Amniotic epithelial cell (primary cell): Measurements from ENCODE around the gene PPP3R1.

Experiments
- DNase-seq: peaks from one replicate; pipeline ENCODE4 v3.0.0-alpha.2; 2010; ENCODE audit warnings: low read depth

Gene PPP3R1

DNA sequence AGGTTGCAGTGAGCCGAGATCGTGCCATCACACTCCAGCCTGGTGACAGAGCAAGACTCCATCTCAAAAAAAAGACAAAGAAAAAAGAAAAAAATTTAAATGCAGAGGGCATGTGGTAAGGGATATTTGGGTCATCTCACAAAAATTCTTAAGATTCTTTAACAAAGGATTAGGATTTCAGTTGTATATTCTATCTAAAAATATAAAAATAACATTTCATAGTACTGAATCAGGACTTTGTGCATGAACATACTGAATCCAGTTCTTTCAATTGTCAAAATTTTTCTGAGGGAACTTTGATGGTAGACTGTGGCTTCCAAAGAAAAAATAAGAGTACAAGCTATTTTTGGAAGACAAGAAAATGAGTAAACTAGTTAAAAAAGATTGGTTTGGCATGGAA is 6.5 kb upstream of the PPP3R1 start:
- DNase-seq, result no peak

DNA sequence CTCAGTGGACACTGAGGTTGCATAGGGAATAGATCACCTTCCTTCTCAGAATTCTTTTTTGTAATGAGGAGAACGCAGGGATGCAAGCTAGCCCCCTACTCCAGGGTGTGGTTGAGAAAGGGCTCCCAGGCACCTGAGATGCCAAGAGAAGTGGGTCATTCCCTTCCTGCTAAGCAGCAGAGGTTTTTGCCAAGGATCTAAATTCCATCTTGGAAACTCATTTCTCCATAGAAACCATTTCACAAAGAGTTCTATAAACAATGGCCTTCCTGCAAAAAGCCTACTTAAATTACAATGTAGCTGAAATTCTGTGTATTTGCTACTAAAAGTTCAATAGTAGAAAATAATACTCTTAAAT is 3.7 kb upstream of the PPP3R1 start:
- no peak for DNase-seq

DNA sequence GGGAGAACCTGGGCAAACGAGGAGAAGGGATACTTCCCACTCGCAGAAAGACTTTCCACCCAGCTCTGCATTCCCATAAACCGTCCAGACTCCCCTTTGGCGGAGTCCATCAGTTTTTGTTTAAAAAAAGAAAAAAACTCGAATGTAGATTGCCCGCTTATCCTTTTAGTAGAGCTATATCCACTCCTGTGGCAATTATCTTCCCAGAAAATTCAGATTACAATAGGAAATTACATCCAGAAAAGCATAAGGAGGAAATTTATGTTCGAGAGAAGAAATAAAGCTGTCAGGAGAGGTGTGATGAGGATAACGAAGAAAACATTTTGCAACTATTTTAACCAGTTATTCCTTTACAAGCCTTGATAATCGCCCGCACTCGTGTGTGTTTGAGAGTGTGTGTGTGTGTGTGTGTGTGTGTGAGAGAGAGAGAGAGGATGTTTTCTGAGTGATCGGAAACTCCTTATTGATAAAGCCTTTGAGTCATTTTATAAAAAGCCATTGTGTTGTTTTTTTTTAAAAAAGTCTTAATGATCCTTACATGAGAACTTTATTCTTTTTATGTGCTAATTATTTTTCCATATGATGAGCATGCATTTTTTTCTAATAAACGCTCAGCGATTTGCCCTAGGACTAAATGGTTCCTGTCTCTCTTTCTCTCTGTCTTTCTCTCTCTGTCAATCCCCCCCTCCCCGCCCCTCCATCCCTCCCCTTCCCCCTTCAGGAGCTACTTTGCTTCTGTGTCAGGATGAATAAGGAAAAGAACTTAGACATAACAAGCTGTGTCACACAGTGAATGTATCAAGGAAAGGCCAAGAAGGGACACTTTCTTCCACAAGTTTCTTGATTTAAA is 1.1 kb upstream of the PPP3R1 start:
- peak; percentile 37 for DNase-seq

DNA sequence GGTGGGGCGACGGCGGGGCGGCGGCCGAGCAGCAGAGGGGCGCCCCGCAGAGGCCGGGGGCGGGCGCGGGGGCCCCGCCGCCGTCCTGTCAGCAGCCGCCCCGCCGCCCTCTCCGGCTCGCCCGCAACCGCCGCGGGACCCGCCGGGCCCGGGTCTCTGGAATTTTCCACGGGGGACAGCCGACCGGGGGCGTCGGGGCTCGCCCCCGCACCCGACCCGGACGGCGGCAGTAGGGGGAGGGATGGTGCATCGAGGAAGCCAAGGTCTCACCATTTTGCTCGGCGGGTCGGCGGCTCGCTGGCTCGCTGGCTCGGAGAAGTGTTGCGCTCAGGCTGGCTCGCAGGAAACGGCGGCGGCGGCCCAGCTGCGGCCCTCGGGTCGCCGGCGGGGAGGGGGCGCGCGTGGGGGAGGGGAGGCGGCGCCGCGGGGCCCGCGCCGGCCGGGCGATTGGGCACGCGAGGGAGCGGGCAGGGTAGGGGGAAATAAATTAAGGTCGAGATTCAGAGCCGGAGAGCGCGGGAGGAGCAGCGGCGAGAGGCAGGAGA is 405 bp downstream of the PPP3R1 start:
- DNase-seq, result no peak

DNA sequence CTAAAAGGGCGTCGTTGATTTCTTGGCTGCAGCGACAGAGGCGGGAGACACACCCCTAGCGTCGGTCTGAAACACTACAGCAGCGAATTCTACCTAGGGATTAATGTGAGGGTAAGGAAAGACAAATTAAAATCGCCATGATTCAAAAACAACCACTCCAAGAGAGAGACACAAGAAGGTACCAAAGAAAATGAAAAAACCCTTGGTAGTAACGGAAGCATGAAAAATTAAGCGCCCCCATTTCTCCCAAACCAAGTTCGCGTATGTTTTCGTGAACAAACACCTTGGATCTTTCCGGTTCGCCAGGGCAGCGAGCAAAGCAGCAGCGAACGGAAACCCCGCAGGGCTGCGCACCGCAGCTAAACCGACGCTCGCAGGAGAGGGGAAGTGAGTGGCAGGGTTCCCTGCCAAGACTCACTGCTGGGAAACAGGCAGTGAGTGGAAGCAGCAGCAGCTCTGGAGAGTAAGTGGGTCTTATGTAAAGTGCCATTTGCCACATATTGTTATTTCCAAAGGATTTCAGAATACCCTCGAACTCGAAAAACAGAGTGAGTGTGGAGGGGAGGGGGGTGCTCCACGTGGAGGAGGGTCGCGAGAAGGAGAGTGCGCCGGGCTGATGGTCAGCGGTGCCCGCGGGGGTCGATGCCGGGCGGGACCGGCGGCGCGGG is 1.0 kb downstream of the PPP3R1 start:
- DNase-seq, result peak; percentile 76

DNA sequence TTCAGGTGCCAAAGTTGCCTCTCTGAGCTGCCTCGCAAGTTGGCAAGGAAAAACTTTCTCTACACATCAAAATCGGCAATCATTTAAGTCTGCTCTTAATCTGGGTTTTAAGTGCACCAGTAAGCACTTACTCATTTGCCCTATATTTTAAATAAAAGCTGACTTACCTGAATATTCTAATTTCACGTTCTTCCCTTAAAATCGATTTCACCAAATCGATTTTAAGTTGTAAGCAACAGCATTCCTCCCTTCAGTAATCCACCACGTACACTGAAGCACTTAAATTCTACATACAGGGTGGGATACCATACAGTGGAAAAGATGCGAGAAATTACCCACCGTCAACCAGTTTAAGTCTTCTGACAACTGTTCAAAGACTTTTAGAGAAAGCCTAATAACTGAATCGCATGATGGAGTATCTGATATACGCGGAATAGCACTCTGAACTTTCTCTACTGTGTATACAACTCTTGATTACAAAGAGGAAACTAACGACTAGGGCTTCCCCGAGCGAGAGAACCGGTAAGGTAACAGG is 1.6 kb downstream of the PPP3R1 start:
- DNase-seq, result no peak

DNA sequence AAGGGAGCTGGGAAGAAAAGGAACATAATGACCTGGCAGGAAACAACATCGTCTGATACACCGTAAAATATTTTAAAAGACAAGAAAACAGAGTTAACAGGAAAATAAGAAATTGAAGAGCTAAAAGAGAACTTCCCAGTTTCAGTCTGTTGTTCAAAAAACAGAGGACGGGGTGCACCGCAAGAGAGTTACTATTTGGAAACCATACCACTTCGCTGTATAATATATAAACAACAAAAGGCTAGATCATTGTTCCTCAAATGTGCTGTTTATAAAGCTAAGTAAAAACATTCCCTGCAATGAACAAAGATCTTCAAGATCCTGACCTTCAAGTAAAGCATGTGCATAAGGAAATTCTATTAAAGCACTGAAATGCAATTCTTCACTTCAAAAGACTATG is 2.1 kb downstream of the PPP3R1 start:
- no peak for DNase-seq

DNA sequence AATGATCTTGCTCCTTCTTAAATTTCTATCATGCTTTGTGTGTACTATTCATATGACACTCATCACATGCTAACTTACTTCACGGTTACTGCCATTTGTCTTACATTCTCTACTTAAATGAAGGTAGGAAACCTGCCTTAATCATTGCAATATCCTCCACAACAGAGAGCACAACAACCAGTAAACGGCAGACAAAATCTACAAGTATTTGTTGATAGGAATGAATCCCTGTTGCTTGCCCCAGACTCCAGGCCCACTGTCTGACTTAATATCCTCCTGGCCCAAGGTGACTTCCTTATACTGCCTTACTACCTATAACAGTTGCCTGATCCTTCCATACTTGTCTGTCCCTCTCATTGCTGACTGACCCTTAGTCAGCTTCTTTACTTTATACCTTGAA is 3.5 kb downstream of the PPP3R1 start:
- DNase-seq, result no peak

DNA sequence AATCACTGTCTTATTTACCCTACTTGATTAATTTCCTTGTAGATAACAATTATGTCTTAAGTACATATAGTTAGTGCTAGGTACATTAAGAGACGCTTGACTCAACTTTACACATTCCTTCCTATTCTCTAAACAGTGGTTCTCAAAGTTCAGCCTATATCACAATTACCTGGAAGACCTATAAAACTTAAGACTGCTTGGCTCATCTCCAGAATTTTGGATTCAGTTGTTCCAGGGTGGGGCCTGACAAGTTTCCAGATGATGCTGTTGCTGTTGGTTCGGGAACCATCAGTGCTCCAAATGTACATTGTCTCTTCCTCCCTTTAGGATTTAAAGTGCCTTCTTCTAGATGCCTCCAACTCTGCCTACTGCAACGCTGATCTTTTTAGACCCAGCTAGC is 4.0 kb downstream of the PPP3R1 start:
- no peak for DNase-seq

DNA sequence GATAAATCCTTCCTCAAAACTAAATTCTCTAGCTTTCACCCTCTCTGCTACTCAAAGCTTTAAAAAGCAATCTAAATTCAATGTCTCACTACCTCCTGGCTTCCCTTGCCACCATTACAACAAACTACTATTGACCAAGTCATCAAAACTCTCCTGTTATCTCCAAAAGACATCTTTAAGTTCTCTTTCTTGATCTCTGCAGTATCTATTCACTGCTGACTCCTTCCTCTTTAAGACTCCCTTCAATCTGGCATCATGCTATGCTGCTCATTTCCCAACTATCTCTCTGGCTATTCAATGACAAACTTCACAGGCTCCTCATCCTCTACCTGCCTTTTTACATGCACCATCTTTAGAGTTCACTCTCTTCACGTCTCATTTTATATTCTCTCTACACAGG is 5.9 kb downstream of the PPP3R1 start:
- no peak for DNase-seq

DNA sequence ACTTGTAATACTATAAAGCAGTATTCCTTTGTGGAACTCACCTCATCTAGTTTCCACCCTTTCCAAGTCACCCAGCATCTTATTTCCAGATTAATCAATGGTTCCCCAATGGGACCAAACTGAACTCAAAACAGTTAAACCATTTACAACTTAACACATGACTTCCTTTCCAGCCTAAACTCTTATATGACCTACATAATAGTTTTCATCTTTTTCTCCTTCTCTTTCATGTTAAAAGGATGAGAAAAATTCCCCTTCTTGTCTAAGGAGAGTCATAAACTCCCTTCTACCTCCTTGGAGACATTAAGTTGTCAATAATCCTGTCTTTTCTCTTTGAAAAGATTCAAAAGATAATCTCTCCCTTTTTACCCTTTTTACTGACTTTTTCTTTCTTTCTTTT is 6.7 kb downstream of the PPP3R1 start:
- DNase-seq, result no peak

DNA sequence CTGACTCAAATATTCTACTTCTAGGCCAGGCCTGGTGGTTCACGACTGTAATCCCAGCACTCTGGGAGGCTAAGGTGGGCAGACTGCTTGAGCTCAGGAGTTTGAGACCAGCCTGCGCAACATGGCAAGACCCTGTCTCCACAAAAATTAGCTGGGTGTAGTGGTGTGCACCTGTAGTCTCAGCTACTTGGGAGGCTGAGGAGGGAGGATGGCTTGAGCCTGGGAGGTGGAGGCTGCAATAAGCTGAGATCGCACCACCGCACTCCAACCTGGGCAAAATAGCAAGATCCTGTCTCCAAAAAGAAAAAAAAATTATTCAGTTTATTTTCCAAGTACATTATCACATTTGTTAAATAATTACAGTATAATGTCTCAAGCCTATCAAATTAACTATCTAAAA is 7.3 kb downstream of the PPP3R1 start:
- DNase-seq, result no peak

DNA sequence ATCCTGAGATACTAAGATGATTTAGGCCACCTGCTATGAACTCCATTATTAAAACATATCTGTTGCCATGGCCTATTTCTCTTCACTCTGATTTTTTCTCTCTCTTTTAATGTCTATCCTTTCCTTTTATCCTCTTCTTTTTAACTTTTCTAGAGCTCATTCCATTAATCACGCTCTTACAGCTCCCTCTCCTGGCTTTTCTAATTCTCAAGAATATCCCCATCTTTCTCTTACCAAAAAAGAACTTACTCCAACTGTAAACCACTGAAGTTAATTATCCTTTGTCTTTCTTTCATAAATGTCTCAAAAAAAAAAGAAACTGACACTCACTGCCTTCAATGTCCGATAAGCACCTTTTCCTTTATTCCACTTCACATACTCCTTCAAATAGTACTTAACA is 7.9 kb downstream of the PPP3R1 start:
- no peak for DNase-seq

DNA sequence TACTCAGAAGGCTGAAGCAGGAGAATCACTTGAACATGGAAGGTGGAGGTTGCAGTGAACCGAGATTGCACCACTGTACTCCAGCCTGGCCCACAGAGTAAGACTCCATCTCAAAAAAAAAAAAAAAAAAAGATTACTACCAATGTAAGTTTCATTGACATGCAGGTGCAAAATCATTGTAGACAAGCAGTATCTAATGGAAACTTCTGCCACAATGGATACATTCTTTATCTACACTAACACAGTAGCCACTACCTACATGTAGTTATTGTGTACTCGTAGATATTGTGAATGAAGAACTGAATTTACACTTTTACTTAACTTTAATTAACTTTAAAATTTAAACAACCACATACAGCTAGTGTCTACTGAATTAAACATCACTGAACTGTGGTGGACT is 10.6 kb downstream of the PPP3R1 start:
- no peak for DNase-seq

DNA sequence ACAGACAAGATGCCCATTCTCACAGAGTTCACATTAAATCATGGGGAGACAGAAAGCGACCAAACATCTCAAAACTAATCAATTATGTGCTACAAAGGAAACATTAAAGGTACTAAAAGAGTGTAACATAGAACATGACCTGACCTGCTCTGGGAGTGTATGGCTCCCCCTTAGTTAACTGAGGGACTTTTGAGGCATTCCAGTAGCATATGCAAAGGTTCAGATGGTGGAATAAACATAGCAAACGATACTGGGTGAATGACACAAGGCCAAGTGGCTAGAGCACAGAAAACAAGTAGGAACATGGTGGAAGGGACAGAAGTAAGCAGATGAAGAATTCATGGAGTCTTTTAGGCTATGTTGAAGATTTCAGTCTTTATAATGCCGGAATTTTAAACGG is 11.9 kb downstream of the PPP3R1 start:
- DNase-seq, result no peak

DNA sequence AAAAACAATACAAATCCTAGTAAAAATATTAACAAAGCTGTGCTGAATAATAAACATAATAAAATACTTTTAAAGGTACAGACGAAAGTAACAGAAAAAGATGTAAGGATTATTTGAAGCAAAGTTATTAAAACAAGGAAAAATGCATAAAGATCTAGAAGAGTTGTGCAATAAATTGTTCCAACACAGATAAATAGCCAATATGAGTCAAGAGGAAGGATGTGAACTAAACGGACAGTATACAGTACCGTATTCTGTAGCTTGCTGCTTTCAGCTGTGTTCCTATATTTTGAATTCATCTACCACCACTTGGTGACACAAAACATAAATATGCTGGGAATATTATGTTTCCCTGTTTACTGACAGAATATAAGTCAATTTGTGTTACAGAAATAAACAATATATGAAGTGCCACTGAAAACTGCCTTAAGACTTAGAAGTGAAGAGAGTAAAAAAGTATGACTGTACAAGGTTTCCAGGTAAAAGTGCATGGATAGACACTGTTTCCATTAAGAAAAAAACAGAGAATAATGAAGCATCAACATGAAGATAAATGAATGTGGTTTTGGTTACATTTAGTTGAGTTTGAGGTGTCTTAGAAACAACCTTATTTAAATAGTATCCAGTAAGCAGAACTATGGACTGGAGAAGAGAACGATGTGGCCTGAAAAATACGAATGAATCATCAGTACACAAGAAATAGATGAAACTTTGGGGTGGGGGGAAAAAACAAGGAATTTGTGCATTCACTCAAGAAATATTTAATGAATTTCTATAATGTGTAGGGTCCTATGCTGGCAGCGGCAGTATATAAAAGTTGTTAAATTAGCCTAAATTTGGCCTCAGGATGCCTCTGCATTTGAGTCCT is 13.1 kb downstream of the PPP3R1 start:
- DNase-seq, result peak; percentile 58

DNA sequence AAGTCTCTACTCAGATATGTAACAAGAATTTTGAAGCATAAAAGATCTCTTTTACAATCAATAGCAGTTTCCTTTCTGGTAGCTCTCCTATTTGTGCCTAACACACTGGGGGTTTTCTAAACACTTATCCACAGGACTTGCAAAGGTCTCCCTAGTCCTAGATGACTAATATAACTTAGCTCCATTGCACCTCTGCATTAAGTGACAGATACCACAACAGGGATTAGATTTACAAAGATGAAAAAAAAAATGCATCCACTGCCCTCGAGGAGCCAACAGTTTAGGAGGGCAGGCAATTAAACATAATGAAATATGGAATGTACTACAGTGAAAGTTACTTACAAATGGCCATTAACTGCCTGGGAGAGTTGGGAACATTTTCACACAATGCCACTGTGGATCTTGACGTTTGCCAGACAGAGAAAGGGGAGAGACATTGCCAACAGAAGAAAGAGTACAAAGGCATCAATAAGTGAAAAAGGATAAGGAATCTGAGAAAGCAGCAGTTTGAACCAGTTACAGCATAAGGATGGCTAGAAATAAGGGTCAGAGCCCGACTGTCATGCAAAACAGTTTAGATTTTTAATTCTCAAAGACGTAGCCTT is 14.3 kb downstream of the PPP3R1 start:
- DNase-seq, result no peak

DNA sequence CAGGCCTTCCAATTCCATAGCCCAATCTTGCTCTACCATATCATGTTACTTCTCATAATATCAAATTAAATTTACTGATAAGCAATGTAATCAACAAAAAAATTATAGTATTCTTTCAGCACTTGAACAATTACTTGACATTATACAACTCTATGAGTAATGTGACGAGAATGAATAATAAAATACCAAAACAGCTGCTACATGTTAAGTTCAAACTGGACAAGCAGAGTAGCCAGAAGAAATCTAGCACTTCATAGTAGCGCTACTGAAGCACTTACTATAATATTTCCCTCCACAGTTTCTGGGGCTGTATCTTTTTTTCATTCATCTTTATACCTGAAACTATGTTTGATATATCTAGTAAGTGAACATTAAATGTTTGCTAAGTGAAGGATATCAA is 14.9 kb downstream of the PPP3R1 start:
- DNase-seq, result peak; percentile 60

DNA sequence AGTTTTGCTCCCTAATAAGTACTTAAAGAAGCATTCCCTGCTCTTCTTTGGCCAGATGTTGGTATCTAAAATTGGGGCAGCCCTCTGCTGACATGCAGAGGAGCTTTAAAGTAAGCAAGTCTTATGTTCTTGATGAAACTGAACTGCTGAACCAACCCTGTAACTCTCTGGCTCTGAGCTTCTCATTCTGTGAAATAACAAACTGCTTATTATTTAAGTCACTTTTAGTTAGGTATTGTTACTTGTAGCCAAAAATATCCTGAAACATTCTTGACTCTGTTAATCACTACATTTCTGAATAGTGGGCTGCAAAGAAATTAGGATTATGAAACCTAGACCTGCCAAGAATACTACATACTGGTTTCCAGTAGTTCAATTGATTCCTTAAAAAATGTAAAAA is 15.5 kb downstream of the PPP3R1 start:
- DNase-seq, result no peak

DNA sequence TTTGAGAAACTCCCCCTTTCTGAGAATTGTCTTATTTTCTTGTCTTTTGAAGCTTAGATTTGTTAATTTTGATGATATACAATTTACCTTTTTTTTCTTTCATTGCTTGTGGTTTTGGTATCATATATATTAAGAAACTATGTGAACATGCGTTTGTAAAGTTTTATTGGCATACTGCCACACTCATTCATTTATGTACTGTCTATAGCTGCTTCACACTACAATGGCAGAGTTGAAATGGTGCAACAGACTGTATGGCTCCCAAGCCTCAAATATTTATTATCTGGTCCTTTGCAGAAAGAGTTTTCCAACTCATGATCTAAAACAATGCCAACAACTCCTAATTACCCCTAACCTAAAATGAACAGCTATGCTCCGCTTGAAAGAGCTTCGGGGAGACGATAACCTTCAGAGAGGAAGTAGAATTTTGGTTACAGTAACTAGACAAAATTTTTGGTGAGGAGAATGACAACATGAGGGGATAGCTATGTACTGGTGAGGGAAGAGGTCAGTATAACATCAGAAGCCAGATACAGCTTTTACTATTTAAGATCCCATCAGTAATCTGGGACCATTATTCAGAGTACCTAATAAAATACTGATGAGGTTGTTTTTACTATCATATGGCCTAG is 16.1 kb downstream of the PPP3R1 start:
- DNase-seq, result no peak

DNA sequence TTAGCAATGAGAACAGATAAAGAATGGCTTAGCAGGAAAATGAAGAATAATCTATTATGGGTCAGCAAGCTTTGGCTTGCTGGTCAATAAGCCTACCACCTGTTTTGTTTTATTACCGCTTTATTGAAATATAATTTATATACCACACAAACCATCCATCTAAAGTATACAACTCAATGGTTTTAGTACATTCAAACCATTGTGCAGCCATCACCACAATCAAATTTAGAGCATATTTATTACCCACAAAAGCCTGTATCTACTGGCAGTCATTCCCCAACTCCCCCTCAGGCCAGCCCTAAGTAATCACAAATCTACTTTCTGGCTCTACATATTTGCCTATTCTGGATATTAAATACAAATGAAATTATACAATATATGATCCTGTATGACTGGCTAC is 17.2 kb downstream of the PPP3R1 start:
- no peak for DNase-seq
